Dedifferentiated amniotic fluid mesenchymal stem cell (primary cell): ENCODE results near the gene NMS.

ENCODE experiments used
- DNase-seq: peaks from one replicate; pipeline ENCODE4 v3.0.0-alpha.2; 2016; ENCODE audit errors: extremely low spot score

Gene NMS

GRCh38 chr2:100485396-100485795 lies 15.1 kb downstream of the NMS start:
- DNase-seq, result no peak

GRCh38 chr2:100494712-100495111 lies 24.4 kb downstream of the NMS start:
- DNase-seq, result no peak

GRCh38 chr2:100502782-100503181 lies 32.5 kb downstream of the NMS start:
- no peak for DNase-seq

GRCh38 chr2:100504542-100504941 lies 34.3 kb downstream of the NMS start:
- DNase-seq, result no peak

- no peak for DNase-seq
Observed at GRCh38 chr2:100509066-100509465, 38.8 kb downstream of the NMS start.

- no peak for DNase-seq
Observed at GRCh38 chr2:100513650-100514049, 43.4 kb downstream of the NMS start.

GRCh38 chr2:100517556-100517955 lies 47.3 kb downstream of the NMS start:
- no peak for DNase-seq

GRCh38 chr2:100518801-100519200 lies 48.5 kb downstream of the NMS start:
- DNase-seq, result no peak

- DNase-seq, result no peak
Observed at GRCh38 chr2:100520224-100520623, 49.9 kb downstream of the NMS start.

GRCh38 chr2:100522430-100522829 lies 52.1 kb downstream of the NMS start:
- DNase-seq, result no peak

GRCh38 chr2:100524331-100524730 lies 54.0 kb downstream of the NMS start:
- no peak for DNase-seq

- no peak for DNase-seq
Observed at GRCh38 chr2:100526868-100527267, 56.6 kb downstream of the NMS start.

- DNase-seq, result no peak
Observed at GRCh38 chr2:100527440-100528015, 57.2 kb downstream of the NMS start.

GRCh38 chr2:100529176-100529575 lies 58.9 kb downstream of the NMS start:
- no peak for DNase-seq

GRCh38 chr2:100529900-100530299 lies 59.6 kb downstream of the NMS start:
- no peak for DNase-seq
